CD14-positive monocyte (primary cell): Measurements from ENCODE around the gene ANAPC7. TPM values are rescaled to one million over a fixed set of nuclear protein-coding genes. Genes with fewer than 3 reads are reported as not detected.

Experiments used
- DNase-seq, 3 donors: peaks; one replicate each; pipeline ENCODE4 v3.0.0-alpha.2; 2011 to 2022
- H2AFZ ChIP-seq: 2 replicates; pipeline ENCODE4 v1.6.0; 2012; ENCODE audit warnings: mild to moderate bottlenecking, low read depth, low read length, inconsistent platforms; ENCODE audit not compliant: insufficient read depth, poor library complexity, severe bottlenecking
- H3K27ac ChIP-seq, 2 donors: 1 replicate in 1 of 2; 2 replicates in 1 of 2; pipeline ENCODE4 v1.5.1; 2012 to 2013; ENCODE audit warnings: low read length in 2 of 2, control low read depth in 1 of 2, inconsistent platforms in 1 of 2, low read depth in 1 of 2, mild to moderate bottlenecking in 1 of 2
- H3K27me3 ChIP-seq, 2 donors: one replicate each; pipeline versions ENCODE4 v1.6.0 to v1.6.1; 2011 to 2013; ENCODE audit warnings: low read length in 2 of 2; ENCODE audit not compliant: control insufficient read depth in 2 of 2, insufficient read depth in 2 of 2
- H3K36me3 ChIP-seq, 2 donors: replicated peaks in 1 of 2; 1 replicate in 1 of 2; 2 replicates in 1 of 2; pipeline versions ENCODE4 v1.5.1 to v1.6.1; 2012 to 2013; ENCODE audit warnings: low read length in 2 of 2, control low read depth in 1 of 2, inconsistent platforms in 1 of 2, mild to moderate bottlenecking in 1 of 2; ENCODE audit not compliant: insufficient read depth in 2 of 2, control insufficient read depth in 1 of 2
- H3K4me1 ChIP-seq, 2 donors: 1 replicate in 1 of 2; 2 replicates in 1 of 2; pipeline versions ENCODE4 v1.5.1 to v1.6.1; 2012 to 2013; ENCODE audit warnings: low read length in 2 of 2, control low read depth in 1 of 2, inconsistent platforms in 1 of 2, mild to moderate bottlenecking in 1 of 2, moderate library complexity in 1 of 2; ENCODE audit not compliant: insufficient read depth in 2 of 2, control insufficient read depth in 1 of 2
- H3K4me2 ChIP-seq: replicated peaks from 2 replicates; pipeline ENCODE3; 2012; ENCODE audit warnings: low read length, moderate library complexity, mild to moderate bottlenecking; ENCODE audit not compliant: poor library complexity, severe bottlenecking; ENCODE audit errors: extremely low read depth
- H3K4me3 ChIP-seq, 3 experiments: fragments of 200-600 bp in 1 of 3; sonication (generic) in 1 of 3; replicated peaks in 1 of 3; 1 replicate in 2 of 3; 2 replicates in 1 of 3; pipeline ENCODE4 v1.5.1; 2011 to 2013; ENCODE audit warnings: low read length in 3 of 3, mild to moderate bottlenecking in 3 of 3, control low read depth in 2 of 3, low read depth in 2 of 3, inconsistent platforms in 1 of 3, moderate library complexity in 1 of 3
- H3K79me2 ChIP-seq: 2 replicates; pipeline ENCODE4 v1.6.0; 2012; ENCODE audit warnings: mild to moderate bottlenecking, control low read depth, inconsistent platforms, low read length, moderate library complexity; ENCODE audit not compliant: insufficient read depth
- H3K9ac ChIP-seq: 2 replicates; pipeline ENCODE4 v1.6.0; 2017; ENCODE audit warnings: low read length, mild to moderate bottlenecking; ENCODE audit not compliant: insufficient read depth, poor library complexity, severe bottlenecking
- H3K9me3 ChIP-seq, 2 donors: replicated peaks in 1 of 2; 1 replicate in 1 of 2; 2 replicates in 1 of 2; pipeline versions ENCODE4 v1.5.1 to v1.6.1; 2012 to 2013; ENCODE audit warnings: low read length in 2 of 2, control low read depth in 1 of 2; ENCODE audit not compliant: control insufficient read depth in 1 of 2, insufficient read depth in 1 of 2
- H4K20me1 ChIP-seq: 2 replicates; pipeline ENCODE4 v1.6.0; 2012; ENCODE audit warnings: mild to moderate bottlenecking, low read length, control low read depth, moderate library complexity; ENCODE audit not compliant: insufficient read depth
- H3K27ac Mint-ChIP-seq, 7 donors: one replicate each; pipeline ENCODE4 v1.8.0; 2020; ENCODE audit warnings: mild to moderate bottlenecking in 7 of 7, mixed read lengths in 7 of 7, moderate library complexity in 6 of 7, inconsistent platforms in 2 of 7
- H3K27me3 Mint-ChIP-seq, 3 donors: one replicate each; pipeline ENCODE4 v1.8.0; 2021 to 2022; ENCODE audit warnings: low read depth in 3 of 3, mild to moderate bottlenecking in 3 of 3, mixed read lengths in 3 of 3, moderate library complexity in 3 of 3, inconsistent platforms in 1 of 3
- H3K36me3 Mint-ChIP-seq, 2 donors: one replicate each; pipeline ENCODE4 v1.8.0; 2020; ENCODE audit warnings: mixed read lengths in 2 of 2, inconsistent platforms in 1 of 2, mild to moderate bottlenecking in 1 of 2
- H3K4me1 Mint-ChIP-seq: one replicate; pipeline ENCODE4 v1.8.0; 2020; ENCODE audit warnings: mild to moderate bottlenecking, mixed read lengths
- H3K4me3 Mint-ChIP-seq, 2 donors: one replicate each; pipeline ENCODE4 v1.8.0; 2020; ENCODE audit warnings: mild to moderate bottlenecking in 2 of 2, mixed read lengths in 2 of 2, moderate library complexity in 1 of 2
- H3K9me3 Mint-ChIP-seq, 7 donors: one replicate each; pipeline ENCODE4 v1.8.0; 2020 to 2022; ENCODE audit warnings: mixed read lengths in 7 of 7, mild to moderate bottlenecking in 6 of 7, moderate library complexity in 6 of 7, inconsistent platforms in 2 of 7
- CTCF ChIP-seq: fragments of 200-600 bp; IDR thresholded peaks from one replicate; pipeline ENCODE4 v1.8.0; 2022; ENCODE audit warnings: antibody characterized with exemption, mild to moderate bottlenecking
- WGBS: methylation state at CpG from one replicate; pipeline ENCODE4 v1.1.5; 2013; ENCODE audit warnings: missing lambda C conversion rate; ENCODE audit not compliant: insufficient coverage; 5-methylcytosine and 5-hydroxymethylcytosine counted together
- intact Hi-C, 2 donors: fragments of 100-400 bp; cut with micrococcal nuclease; formaldehyde crosslinking; loops; one replicate each; pipeline versions ENCODE4 v1.15.0 to v1.15.1; 2023
- polyA plus RNA-seq, 3 donors: library from polyadenylated mRNA; depleted of rRNA in 1 of 3; unstranded in 2 of 3; stranded (reverse) in 1 of 3; fragments of 300-500 nt in 2 of 3; fragments of >200 nt in 1 of 3; fragmentation: Illumina TruSeq in 2 of 3; gene quantifications; 1 replicate in 2 of 3; 2 replicates in 1 of 3; pipeline ENCODE4 v1.2.3, GENCODE V29; 2012 to 2021

The ANAPC7 gene
- polyA plus RNA-seq, 3 donors: 12.9 to 41.6 (median 17.2) TPM

- 43% methylated on average over 1 of the region's 1 CpG for WGBS
- H3K27ac Mint-ChIP-seq: peak overlapping the region in 4 of 7 donors; percentile 30 to 79 (median 54)
- H3K36me3 Mint-ChIP-seq: peaks cover 24 to 32% of the 10 kb centered on the region in 2 donors
- no peak overlapping the region for H3K4me3 Mint-ChIP-seq
- no peaks in the 10 kb centered on the region for H3K27me3 Mint-ChIP-seq
- Histone ChIP-seq H3K9ac (no peak overlapping the region), H2AFZ (no peak overlapping the region), H3K4me1 (peaks cover 60 to 61% of the 10 kb centered on the region in 2 donors), H3K4me3 (no peak overlapping the region), H3K36me3 (peaks cover 11 to 30% of the 10 kb centered on the region in 2 donors), H3K4me2 (no peak overlapping the region), H4K20me1 (peaks cover 31% of the 10 kb centered on the region), H3K27me3 (no peaks in the 10 kb centered on the region), H3K79me2 (peaks cover 75% of the 10 kb centered on the region), H3K27ac (peak overlapping the region in 1 of 2 donors; percentile 96), H3K9me3 (no peaks in the 10 kb centered on the region)
- peaks cover 50% of the 10 kb centered on the region for H3K4me1 Mint-ChIP-seq
- intact Hi-C loops: loop anchor here (2.0 to 10.0 kb wide), 7 partner anchors 18 to 376 kb away; partner anchors contain the start of genes FAM216A (in 1 of the 2) and GPN3 (in 1 of the 2)
- peaks cover 0 to 2% (median 0%) of the 10 kb centered on the region in 7 donors for H3K9me3 Mint-ChIP-seq
- no peak for TF ChIP-seq CTCF
- DNase-seq: no peak
Measured at GRCh38 chr12:110451263-110451662, 47.8 kb upstream of the ANAPC7 start.

- peaks cover 44% of the 10 kb centered on the region for H4K20me1 ChIP-seq
- peaks cover 45% of the 10 kb centered on the region for H3K4me1 Mint-ChIP-seq
- peak within 1 kb of the TSS; percentile 67 to 89 (median 89) for H3K4me3 ChIP-seq
- H3K36me3 ChIP-seq: peaks cover 20 to 40% of the 10 kb centered on the region in 2 donors
- H3K4me3 Mint-ChIP-seq: peak within 1 kb of the TSS; percentile 99
- peak within 1 kb of the TSS; percentile 96 to 100 for H3K27ac ChIP-seq
- peak within 1 kb of the TSS; percentile 99 to 100 (median 100) for H3K27ac Mint-ChIP-seq
- no peaks in the 10 kb centered on the region for H3K9me3 ChIP-seq
- under 1% methylated on average over 44 of the region's 51 CpGs for WGBS
- H3K9me3 Mint-ChIP-seq: peaks cover 0 to 2% (median 0%) of the 10 kb centered on the region in 7 donors
- peak within 1 kb of the TSS; percentile 82 for H3K4me2 ChIP-seq
- peaks cover 30 to 41% of the 10 kb centered on the region in 2 donors for H3K36me3 Mint-ChIP-seq
- DNase-seq: peak; percentile 95 to 97 (median 97)
- peak within 1 kb of the TSS; percentile 62 for H2AFZ ChIP-seq
- peak; percentile 89 for TF ChIP-seq CTCF
- H3K27me3 ChIP-seq: no peaks in the 10 kb centered on the region
- peak within 1 kb of the TSS; percentile 97 for H3K9ac ChIP-seq
- intact Hi-C loops: loop anchor here (2.0 to 10.0 kb wide), 8 partner anchors 19 to 439 kb away; partner anchors contain the start of genes FAM216A (in 2 of the 2) and GPN3 (in 2 of the 2)
- peaks cover 88% of the 10 kb centered on the region for H3K79me2 ChIP-seq
- H3K4me1 ChIP-seq: peaks cover 48 to 52% of the 10 kb centered on the region in 2 donors
- no peaks in the 10 kb centered on the region for H3K27me3 Mint-ChIP-seq
Measured at GRCh38 chr12:110449799-110450497, 46.4 kb upstream of the ANAPC7 start, which contains the start of gene ARPC3. TSS of gene ARPC3 (minus strand) at chr12:110450337. CDS start at chr12:110450260, 77 bp downstream.
